Measurements from ENCODE around the gene CCDC187.

The CCDC187 gene

DNA sequence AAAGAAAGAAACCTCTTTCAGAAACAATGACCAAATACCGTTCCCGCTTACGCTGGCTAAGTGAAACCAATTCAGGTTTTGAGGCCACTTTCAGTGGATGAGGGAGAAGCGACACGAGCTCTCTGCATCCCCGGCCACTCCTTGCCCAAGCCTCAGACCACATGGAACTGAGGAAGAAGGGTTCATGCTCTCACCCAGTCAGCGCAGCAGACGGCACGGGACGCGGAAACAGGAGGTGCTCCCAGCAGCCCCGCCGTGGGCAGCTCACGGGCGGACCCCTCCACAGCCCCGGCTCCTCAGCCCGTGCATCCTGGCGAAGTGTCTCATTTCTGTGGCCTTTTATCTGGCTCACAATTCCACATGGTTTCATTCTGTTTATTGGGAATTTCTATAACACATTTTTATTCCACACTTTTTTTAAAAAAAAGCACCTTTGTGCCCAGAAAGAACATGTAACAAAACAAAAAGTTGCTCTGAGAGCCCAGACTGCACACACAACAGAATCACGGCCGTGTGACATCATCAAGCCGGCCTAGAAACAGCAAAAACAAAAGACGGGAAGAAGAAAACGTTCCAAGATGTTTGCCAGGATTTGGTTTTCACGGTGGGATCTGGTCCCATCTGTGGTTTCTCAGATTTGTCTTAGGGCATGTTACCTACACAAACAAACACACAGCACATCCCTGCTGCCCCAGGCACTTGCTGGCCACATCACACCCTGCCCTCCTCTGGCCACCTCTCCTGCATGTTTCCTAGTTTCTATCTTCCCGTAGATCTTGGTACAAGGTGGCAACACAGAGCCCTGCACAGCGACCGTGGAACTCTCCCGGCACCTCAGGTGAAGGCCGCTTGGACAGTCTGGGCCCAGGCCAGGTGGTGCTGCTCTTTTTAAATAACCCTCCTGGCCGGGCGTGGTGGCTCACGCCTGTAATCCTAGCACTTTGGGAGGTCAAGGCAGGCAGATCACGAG, 74.5 kb downstream of the CCDC187 start:
- DNase-seq (ENCODE audit: low read depth in 2 of 3, low spot score in 2 of 3), result no peak

GRCh38 chr9:136228107-136228875, 75.6 kb downstream of the CCDC187 start:
- no peak for DNase-seq (ENCODE audit: low read depth in 2 of 3, low spot score in 2 of 3)

DNA sequence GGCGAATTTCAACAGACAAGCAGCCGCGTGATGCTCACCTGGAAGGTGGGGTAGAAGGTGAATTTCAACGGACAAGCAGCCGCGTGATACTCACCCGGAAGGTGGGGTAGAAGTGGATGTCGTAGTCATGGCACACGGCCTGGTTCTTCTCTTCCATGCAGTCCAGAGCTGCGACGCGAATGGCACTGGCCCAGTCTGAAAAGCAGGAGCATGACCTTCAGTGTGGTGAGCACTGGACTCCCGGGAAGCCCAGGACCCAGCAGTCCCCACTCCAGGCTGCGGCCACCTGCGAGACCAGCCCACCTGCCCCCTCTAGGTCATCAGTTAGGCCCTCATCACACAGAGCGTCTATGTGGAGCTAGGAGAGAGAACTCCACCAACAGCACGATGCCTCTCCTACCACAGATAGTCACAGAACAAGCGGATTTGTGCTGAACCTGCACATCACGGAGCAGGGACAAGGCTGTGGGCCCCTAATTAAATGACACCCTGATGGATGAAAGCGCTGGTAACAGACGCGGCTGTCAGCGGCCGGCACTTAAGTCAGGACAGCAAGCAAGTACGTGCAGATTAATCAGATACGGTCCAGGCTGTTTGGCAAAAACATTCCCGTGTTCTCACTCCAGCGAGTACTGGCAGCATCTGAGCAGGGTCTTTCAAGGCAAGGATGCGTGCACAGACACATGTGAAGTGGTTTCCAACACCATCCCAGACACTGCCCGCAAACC, 77.0 kb downstream of the CCDC187 start:
- DNase-seq (ENCODE audit: low read depth in 2 of 3, low spot score in 2 of 3), result no peak

DNA sequence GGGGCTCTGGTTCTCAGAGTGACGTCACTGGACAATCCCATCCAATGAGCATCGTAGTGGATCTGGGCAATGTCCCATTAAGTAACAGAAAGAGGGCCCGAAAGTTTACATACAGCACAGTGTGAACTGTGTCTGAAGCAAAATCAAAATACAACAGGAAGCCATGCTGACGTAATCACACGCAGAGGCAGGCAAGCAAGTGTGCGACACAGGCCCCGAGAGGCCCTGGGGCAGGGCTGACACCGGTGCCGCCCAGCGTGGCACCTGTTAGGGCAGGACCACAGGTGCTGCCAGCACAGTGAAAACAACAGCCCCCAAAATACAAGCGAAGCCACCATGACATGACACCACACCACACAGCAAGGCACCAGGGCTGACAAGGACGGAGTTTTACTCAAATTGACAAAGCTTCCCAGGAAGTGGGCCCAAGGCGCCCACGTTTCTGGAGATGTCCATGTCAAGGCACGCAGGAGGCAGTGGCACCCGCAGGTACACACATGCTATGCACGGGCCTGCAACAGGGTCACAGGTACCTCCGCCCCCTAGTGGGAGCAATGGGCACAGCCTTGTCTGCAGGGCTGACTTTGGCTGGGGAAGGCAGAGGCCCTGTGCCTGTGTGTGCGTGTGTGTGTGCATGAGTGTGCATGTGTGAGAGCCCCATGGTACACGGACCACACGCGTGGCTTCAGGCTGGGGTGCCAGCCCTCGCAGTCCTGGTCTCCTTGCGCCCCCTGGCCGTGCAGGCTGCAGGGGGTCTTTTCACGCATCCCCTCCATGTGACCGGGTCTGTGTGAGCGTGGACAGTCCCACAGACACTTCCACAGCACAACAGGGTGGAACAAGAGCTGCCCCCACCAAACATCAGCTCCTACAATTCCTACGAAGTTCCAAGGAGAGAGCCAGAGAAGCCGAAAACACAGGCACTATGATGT, 77.9 kb downstream of the CCDC187 start:
- peak in 1 of 3 experiments; percentile 30 for DNase-seq (ENCODE audit: low read depth in 2 of 3, low spot score in 2 of 3)

GRCh38 chr9:136225366-136225747, 78.5 kb downstream of the CCDC187 start:
- DNase-seq (ENCODE audit: low read depth in 2 of 3, low spot score in 2 of 3), result no peak

- no peak for DNase-seq (ENCODE audit: low read depth in 2 of 3, low spot score in 2 of 3)
Measured at GRCh38 chr9:136223871-136224640, 79.8 kb downstream of the CCDC187 start.

- DNase-seq (ENCODE audit: low read depth in 2 of 3, low spot score in 2 of 3), result no peak
Measured at GRCh38 chr9:136222906-136223285, 81.0 kb downstream of the CCDC187 start.

GRCh38 chr9:136222166-136222905, 81.6 kb downstream of the CCDC187 start:
- no peak for DNase-seq (ENCODE audit: low read depth in 2 of 3, low spot score in 2 of 3)

DNA sequence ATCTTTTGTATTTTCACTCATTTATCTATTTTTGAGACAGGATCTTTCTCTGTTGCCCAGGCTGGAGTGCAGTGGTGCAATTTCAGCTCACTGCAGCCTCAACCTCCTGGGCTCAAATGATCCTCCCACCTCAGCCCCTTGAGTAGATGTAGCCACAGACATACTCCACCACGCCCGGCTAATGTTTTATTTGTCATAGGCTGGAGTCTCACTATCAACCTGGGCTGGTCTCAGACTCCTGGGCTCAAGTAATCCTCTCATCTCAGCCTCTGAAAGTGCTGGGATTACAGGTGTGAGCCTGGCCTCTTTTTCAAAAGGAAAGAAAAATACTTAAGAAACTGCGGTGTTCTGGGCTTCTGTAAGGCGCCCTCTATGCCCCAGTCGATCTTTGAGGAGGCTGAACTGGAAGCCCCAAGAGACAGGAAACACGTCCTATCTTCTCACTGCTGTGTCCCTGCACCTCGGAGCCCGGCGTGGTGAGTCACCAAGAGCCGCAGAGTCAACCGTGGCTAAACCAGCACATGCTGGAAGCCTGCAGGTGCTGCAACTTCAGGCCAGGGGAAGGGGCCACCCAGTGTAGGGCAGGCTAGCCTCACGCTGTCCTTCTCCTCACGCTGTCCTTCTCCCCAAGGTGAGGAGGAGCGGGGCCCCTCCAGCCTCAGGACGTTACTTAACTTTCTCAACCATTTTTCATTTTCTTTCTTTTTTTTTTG, 83.7 kb downstream of the CCDC187 start:
- DNase-seq (ENCODE audit: low read depth in 2 of 3, low spot score in 2 of 3), result no peak

- no peak for DNase-seq (ENCODE audit: low read depth in 2 of 3, low spot score in 2 of 3)
Measured at GRCh38 chr9:136219276-136219675, 84.6 kb downstream of the CCDC187 start.

GRCh38 chr9:136218673-136219072, 85.2 kb downstream of the CCDC187 start:
- no peak for DNase-seq (ENCODE audit: low read depth in 2 of 3, low spot score in 2 of 3)

- no peak for DNase-seq (ENCODE audit: low read depth in 2 of 3, low spot score in 2 of 3)
Measured at GRCh38 chr9:136218271-136218670, 85.6 kb downstream of the CCDC187 start.

DNA sequence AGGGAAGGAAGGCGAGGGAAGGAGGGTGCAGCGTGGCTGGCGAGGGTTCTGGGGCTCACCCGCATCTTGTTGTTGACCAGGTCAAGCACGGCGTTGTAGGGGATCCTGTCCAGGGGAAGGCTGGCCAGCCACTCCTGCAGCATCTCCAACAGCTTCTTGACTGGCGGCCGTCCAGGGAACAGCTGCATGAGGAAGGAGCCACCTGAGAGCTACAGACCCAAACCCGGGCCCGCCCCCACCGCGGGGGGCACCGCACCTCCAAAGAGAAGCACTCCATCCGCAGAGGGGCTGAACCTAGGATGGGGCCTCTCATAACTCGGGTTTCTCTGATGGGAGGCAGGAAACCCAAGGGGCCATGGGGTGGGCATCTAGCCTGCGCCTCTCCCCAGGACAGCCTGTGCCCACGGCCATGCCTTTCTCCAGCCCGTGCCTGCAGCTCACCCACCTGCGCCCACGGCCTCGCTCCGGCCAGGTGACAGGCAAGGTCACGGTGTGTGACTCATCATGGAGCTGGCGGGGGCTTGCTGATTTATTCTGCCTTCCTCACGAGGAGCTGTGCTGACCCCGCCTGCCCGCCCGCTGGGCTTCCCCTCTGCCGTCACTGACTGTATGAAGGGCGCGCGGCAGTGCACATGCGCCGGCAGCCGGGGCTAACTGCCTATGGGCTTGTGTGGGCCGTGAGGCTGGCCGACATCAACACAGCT, 87.2 kb downstream of the CCDC187 start:
- no peak for DNase-seq (ENCODE audit: low read depth in 2 of 3, low spot score in 2 of 3)

- DNase-seq (ENCODE audit: low read depth in 2 of 3, low spot score in 2 of 3), result no peak
Measured at GRCh38 chr9:136213733-136214132, 90.2 kb downstream of the CCDC187 start.

DNA sequence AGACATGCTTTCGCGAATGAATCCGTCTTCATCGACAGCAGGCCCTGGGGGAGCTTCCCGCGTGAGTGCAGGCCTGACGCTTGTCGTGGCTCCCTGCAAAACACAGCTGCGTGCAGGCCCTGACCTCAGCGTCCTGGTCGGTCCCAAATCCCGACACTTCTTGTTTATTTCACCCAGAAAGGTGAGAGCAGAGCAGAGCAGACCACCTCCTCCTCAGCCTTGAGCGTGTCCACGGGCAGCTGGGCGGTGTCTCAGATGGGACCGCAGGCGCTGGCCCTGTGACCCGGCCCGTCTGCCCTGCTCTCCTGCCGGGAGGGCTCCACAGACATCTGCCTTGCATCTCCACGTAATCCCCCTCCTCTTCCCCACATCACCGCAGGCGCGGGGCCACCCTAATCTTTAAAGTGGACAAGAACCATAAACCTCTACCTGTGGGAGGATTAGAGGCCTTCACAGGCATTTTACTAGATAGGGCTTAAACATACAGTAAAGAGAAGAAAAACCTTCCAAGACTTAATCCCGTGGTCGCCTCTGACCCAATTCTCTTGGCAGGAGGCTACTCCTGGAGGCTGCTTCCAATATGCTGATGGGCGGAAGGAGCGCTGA, 91.4 kb downstream of the CCDC187 start:
- no peak for DNase-seq (ENCODE audit: low read depth in 2 of 3, low spot score in 2 of 3)

DNA sequence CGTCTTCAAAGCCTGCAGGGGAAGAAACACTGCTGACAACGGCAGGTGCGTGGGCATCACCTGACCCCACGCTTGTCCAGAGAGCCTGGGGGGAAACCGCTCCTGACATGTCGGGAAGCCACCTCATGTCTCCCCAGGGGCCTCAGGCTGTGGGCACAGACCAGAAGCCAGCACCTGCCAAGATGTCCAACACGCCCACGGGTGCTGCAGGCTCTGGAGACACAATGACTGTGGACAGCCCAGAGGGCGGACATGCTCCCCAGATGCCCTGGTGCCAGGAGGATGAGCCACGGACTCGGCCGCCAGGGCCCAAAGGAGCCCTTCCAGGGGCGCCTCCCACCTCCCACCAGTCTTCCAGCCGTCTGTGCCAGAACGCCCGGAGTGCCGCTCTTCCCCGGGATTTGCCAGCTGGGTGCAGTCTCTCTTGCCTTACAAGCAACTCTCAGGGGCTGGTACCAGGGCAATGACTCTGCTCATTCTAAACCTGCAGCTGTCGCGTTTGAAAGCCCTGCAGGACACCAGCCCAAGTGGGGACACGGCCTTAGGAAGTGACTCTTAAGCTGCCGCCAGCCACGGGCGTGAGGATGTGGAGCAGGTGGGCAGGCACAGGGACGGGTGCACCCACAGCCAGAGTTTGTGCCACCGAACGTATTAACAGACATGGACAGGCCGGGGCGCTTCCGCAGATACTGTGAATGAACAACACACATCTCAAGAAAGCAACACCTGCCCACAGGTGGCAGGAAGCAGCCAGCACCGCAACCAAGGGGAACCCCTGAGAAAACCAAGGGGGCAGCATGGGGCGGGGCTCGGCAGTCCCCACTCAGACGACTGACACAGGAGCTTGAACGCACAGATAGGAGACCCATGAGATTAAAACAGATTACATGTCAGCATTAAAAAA, 92.2 kb downstream of the CCDC187 start:
- no peak for DNase-seq (ENCODE audit: low read depth in 2 of 3, low spot score in 2 of 3)
